HG02763 (cell line): Measurements from ENCODE around the gene FSD2.

Source experiments
- ATAC-seq: cut with Tn5 transposase; IDR thresholded peaks from one replicate; pipeline ENCODE4 v1.9.1; 2021; ENCODE audit warnings: mild to moderate bottlenecking, moderate library complexity; ENCODE audit not compliant: unreplicated experiment

FSD2 gene, protein sequence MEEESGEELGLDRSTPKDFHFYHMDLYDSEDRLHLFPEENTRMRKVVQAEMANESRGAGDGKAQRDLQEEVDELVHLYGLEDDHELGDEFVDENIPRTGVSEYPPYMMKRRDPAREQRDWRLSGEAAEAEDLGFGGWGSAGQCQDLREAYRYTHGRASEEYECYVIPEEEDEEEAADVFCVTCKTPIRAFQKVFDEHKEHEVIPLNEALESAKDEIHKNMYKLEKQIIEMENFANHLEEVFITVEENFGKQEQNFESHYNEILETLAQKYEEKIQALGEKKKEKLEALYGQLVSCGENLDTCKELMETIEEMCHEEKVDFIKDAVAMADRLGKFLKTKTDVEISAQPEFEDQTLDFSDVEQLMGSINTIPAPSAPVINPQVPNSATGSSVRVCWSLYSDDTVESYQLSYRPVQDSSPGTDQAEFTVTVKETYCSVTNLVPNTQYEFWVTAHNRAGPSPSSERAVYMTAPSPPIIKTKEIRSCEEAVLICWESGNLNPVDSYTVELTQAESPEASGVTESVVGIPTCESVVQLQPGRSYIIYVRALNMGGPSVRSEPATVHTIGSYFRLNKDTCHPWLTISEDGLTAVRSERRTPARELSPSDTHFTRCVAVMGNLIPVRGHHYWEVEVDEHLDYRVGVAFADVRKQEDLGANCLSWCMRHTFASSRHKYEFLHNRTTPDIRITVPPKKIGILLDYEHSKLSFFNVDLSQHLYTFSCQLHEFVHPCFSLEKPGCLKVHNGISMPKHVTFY

GRCh38 chr15:82805994-82806406 lies at the start of gene FSD2:
FSD2 (minus strand) TSS chr15:82806069; CDS start chr15:82787390, 18,679 bp downstream.
- peak; percentile 50 for ATAC-seq

- no peak for ATAC-seq
Observed at GRCh38 chr15:82854554-82854953, 48.7 kb upstream of the FSD2 start.

DNA sequence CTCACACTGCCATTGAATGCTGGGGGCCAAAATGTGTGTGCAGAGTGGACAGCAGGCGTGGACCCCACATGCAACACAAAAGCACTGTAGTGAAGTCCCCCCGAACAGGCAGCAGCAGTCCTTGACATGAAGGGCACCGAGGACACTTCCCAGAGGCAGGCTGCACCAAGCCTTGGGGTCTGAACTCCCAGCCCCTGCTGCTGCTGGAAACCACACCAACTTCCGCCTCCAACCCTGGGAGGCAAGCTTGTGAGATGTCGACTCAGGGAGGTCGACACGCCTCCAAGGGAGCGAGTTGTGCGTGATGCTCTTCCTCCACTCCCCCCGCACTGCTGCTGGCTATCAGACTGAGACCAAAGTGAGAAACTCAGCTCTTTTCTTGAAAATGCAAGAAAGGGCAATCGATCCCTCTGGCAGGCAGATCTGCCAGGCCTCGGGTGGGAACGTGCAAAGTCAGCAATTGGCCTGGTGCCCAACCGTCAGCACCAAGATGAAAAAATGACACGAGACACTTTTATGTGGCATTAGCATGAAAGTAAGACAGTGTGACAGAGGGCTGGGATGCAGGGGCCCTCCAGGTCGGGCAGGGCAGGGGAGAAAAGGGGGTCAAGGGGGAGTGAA lies 47.2 kb upstream of the FSD2 start:
- no peak for ATAC-seq

- ATAC-seq = no peak
Observed at GRCh38 chr15:82851981-82852511, 46.2 kb upstream of the FSD2 start.

- ATAC-seq = no peak
Observed at GRCh38 chr15:82851306-82851850, 45.5 kb upstream of the FSD2 start.

GRCh38 chr15:82850731-82851130 lies 44.9 kb upstream of the FSD2 start:
- ATAC-seq = no peak

DNA sequence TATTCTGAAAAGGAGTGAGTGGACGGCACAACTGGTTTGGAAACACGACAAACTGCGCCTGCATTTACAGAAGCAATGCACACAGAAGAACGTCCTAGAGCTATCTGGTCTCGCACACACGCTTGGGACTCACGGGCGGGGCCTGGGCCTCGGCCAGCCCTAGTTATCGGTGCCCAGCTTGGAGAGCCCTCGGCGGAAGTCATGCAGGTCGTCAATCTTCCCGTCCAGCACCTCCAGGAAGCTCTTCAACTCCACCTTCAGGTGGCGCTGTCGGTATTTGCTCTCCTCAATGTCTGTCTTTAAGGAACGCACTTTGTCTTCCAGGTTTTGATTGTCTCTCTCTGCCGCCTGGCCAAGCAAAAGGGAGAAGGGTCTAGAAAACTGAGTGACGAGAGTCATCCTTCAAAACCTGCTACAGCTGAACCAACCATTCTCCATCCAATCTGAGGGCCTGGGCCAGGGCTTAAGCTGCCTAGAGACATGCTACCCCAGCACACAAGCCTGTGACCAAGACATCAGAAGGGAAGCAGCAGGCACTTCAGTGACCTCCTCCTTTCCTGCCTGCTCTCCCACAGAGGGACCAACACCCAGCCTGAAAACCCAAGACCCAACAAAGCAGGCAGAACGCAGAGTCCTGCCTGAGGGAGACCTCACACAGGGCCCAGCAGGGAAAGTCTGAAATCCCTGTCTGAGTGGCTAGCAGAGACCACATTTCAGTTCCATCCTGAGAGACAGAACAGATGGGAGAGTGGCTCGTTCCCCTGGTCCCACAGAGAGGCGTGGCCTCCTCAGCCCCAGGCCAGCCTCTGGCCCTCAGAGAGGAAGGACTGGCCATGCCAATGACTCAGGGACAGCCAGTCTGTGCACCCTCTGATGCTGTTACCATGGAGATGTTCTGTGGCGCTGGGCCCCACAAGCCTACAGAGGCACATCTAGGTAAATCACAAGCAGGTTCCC lies 44.0 kb upstream of the FSD2 start:
- no peak for ATAC-seq

GRCh38 chr15:82848241-82848993 lies 42.5 kb upstream of the FSD2 start:
- ATAC-seq = no peak

DNA sequence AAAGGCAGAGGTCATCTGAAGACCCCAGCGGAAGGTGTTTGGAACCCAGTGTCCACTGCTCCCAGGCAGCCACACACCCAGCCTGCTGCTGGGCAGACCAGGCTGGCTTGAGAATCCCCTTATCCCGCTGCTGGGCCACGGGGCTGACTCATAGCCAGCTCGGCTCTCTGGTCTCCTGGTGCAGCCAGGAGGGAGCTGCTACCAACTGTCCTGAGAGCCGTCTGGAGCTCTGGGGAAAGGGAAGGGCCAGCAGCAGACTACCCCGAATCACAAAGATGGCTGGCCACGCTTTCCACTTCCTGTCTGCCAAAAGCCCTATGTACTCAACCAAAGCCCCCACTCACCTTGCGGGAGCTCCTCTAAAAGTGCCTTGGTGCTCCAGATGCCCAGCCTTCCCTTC lies 41.8 kb upstream of the FSD2 start:
- ATAC-seq = no peak

- ATAC-seq = no peak
Observed at GRCh38 chr15:82846621-82847020, 40.8 kb upstream of the FSD2 start.

GRCh38 chr15:82845686-82846085 lies 39.8 kb upstream of the FSD2 start:
- no peak for ATAC-seq

DNA sequence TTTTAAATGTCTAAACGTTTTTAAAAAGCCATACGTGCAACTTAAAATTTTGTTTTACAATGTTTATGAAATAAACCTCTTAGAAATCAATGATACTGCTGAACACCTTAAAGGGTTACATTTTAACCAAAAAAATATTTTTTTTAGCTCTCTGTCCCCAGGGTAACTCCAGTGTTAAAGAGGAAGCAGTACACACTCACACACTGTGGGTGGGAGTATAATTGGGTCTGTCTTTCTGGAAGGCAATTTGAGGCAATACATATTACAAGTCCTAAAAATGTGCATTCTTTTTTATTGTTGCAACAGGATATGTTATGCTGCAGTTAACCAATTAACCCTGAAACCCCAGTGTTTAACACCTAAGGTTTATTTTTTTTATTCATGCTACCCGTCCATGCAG lies 37.7 kb upstream of the FSD2 start:
- no peak for ATAC-seq

DNA sequence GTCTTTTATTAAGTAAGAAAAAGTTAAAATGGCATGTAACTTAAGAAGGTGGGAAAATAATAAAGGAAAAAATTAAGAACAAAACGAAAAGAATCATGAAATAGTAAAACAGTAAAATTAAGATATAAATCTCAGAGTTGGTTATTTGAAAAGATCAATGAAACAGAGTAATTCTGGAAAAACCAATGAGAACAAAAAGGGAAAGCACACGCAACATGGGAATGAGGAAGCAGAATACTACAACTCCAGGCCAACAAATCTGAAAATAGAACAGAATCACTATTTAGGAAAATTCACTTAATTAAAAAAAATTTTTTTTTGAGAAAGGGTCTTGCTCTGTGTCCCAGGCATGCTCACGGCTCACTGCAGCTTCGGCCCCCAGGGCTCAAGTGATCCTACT lies 34.3 kb upstream of the FSD2 start:
- no peak for ATAC-seq

GRCh38 chr15:82839136-82839535 lies 33.3 kb upstream of the FSD2 start:
- no peak for ATAC-seq

- ATAC-seq = no peak
Observed at GRCh38 chr15:82838096-82838735, 32.3 kb upstream of the FSD2 start.

DNA sequence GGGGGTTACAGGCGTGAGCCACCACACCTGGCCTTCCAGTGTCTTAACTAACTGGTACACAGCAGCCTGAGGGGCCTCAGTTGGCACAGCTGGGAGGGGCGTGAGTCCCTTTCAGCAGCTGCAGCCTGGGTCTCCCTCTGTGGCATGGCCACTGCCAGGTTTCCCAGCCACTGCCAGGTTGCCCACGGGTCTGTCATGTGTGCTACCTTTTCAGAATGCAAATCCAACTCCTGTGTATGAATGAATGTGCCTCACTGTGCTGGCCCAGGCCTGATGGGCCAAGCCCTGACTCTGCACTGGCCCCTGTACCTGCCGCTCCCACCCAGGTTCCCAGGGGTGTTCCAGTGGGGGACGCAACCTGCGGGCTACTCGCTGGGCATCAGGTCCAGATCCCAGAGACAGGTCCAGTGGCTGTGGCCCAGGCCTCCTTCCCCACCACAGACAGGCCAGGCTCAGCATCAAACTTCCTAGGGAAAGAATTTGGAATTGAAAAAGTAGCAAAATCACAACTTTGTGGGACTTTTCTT lies 29.6 kb upstream of the FSD2 start:
- ATAC-seq = no peak

- ATAC-seq = no peak
Observed at GRCh38 chr15:82833362-82833682, 27.5 kb upstream of the FSD2 start.

DNA sequence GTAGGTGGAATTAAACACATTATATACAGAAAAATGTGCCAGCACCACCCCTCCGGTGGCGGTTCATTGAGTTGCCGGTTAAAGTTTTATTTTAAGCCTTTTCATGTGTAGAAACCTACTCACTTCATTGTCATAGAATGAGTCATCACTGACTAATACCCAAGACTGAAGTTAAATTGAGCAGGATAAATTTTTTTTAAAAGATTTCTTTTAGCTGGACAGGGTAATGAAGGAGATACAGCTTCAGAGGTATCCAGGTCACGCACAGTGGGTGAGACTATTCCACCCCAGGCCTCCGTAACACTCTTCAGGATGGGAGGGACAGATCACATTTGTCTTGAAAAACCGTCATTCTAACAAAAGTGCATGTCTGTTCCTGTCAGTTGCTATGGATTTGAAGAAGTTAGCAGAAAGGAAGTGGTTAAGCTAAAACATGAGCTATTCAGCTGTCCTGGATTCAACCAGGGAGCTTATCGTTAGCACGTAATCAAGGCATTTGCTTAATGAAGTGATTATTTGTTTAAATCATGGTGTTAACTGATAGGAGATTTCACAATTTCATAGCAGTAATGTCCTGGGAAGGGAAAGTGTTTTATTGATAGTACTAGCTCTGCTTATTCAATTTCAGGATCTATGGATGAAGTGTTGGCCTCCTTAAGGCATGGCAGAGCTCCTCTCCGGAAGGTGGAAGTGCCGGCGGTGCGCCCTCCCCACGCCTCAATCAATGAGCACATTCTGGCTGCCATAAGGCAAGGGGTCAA lies 26.9 kb upstream of the FSD2 start:
- peak; percentile 74 for ATAC-seq
